ENCODE data around the gene SDK1.

SDK1 gene

DNA sequence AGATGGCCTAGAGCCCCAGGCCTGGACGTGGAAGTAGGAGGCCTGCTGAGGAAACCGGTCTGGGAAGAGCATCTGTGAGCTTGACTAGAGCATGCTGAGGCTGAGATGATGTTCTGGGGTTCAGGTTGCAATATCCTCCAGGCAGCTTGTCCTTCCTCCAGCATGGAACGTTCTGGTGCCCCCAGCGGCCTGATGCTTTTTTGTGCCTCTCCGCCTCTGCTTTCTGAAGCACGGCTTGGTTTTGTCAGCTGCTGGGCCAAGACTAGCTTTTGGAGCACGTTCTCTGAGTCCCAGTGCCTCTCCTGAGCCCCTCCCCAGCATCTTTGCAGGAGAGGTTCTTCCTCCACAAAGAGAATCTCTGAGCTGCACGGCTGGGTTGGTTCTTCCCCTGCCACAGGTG lies 699.1 kb downstream of the SDK1 start:
- no peak for TF ChIP-seq CTCF (conservative IDR thresholded peaks at IDR 0.05; ENCODE audit: control insufficient read depth, insufficient read depth, low read depth, low read length)
- DNase-seq (ENCODE audit: low read depth) = no peak
- no peak overlapping the region for H3K4me3 ChIP-seq (ENCODE audit: control insufficient read depth, low read depth, low read length)

- no peak overlapping the region for H3K4me3 ChIP-seq (ENCODE audit: control insufficient read depth, low read depth, low read length)
- TF ChIP-seq CTCF (conservative IDR thresholded peaks at IDR 0.05; ENCODE audit: control insufficient read depth, insufficient read depth, low read depth, low read length) = no peak
- DNase-seq (ENCODE audit: low read depth) = no peak
Measured at GRCh38 chr7:4000934-4001333, 699.9 kb downstream of the SDK1 start.

DNA sequence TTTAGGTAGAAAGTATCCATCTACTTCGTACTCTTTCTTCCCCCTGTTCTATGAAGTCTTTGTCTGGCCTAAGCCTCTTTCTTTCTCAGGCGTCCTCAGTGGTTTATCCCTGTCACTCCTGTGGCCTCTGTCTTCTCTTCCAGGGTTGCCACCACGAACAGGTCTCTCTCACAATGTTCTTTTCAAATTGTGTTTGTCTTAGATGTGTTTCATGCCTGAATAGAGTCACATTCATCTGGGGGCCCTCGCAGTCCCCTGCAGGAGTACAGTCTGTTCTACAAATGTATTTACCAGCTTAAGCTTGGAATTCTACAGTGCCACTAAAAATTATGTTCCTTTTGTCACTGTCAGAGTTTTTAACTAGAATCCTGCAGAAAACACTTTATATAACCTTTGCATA lies 700.7 kb downstream of the SDK1 start:
- DNase-seq (ENCODE audit: low read depth) = no peak
- H3K4me3 ChIP-seq (ENCODE audit: control insufficient read depth, low read depth, low read length) = no peak overlapping the region
- no peak for TF ChIP-seq CTCF (conservative IDR thresholded peaks at IDR 0.05; ENCODE audit: control insufficient read depth, insufficient read depth, low read depth, low read length)

- H3K4me3 ChIP-seq (ENCODE audit: control insufficient read depth, low read depth, low read length) = no peak overlapping the region
- TF ChIP-seq CTCF (conservative IDR thresholded peaks at IDR 0.05; ENCODE audit: control insufficient read depth, insufficient read depth, low read depth, low read length) = no peak
- DNase-seq (ENCODE audit: low read depth) = no peak
Measured at GRCh38 chr7:4003503-4003902, 702.5 kb downstream of the SDK1 start.

DNA sequence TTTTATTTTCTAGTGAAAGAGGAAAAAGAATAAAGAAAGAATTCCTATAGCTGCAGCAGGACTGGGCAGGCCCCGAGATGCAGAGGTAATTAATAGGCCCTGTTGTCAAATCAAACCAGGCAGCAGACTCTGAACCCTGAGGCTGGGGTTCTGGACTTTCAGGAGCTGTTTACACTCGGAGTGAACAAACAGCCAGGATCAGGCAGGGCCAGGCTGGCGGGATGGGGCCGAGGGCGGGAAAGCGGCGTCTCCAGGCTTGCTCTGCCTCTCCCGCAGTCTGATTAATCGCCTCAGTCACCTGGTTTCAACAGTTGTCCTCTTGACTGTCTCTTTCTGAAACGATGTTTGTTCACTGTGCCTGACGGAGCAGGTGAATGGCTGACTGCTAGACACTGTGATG lies 705.6 kb downstream of the SDK1 start:
- no peak for DNase-seq (ENCODE audit: low read depth)
- no peak for TF ChIP-seq CTCF (conservative IDR thresholded peaks at IDR 0.05; ENCODE audit: control insufficient read depth, insufficient read depth, low read depth, low read length)
- no peak overlapping the region for H3K4me3 ChIP-seq (ENCODE audit: control insufficient read depth, low read depth, low read length)

- no peak for TF ChIP-seq CTCF (conservative IDR thresholded peaks at IDR 0.05; ENCODE audit: control insufficient read depth, insufficient read depth, low read depth, low read length)
- DNase-seq (ENCODE audit: low read depth) = no peak
- H3K4me3 ChIP-seq (ENCODE audit: control insufficient read depth, low read depth, low read length) = no peak overlapping the region
Measured at GRCh38 chr7:4009211-4010060, 708.4 kb downstream of the SDK1 start.

Data from fibroblast of mammary gland (primary cell).